GM19452 (cell line): ENCODE results near the gene IPMK.
"Not testable (repeated sequence)": the region's sequence is repeated elsewhere in the genome, so short reads cannot be mapped to it uniquely, and the experiment has no call there.

Source experiments
- ATAC-seq: cut with Tn5 transposase; IDR thresholded peaks from one replicate; pipeline ENCODE4 v1.9.1; 2021; ENCODE audit not compliant: unreplicated experiment

The IPMK gene

GRCh38 chr10:58268454-58268945 lies 806 bp upstream of the IPMK start:
- no peak for ATAC-seq

- peak; percentile 3 for ATAC-seq
These were observed 625 bp downstream of the IPMK start for GRCh38 chr10:58266826-58267712.

- ATAC-seq = peak; percentile 15
These were observed 1.5 kb downstream of the IPMK start for GRCh38 chr10:58266003-58266825.

GRCh38 chr10:58265249-58265648 lies 2.4 kb downstream of the IPMK start:
- no peak for ATAC-seq

GRCh38 chr10:58264780-58265179 lies 2.9 kb downstream of the IPMK start:
- ATAC-seq = no peak

- ATAC-seq = no peak
These were observed 4.9 kb downstream of the IPMK start for GRCh38 chr10:58262766-58263165.

GRCh38 chr10:58260334-58260733 lies 7.4 kb downstream of the IPMK start:
- no peak for ATAC-seq

- ATAC-seq = no peak
These were observed 8.6 kb downstream of the IPMK start for GRCh38 chr10:58258977-58259692.

GRCh38 chr10:58256013-58256780 lies 11.5 kb downstream of the IPMK start:
- ATAC-seq = not testable (repeated sequence)

- no peak for ATAC-seq
These were observed 13.1 kb downstream of the IPMK start for GRCh38 chr10:58254644-58255043.

- no peak for ATAC-seq
These were observed 14.5 kb downstream of the IPMK start for GRCh38 chr10:58253184-58253583.

GRCh38 chr10:58244666-58245065 lies 23.0 kb downstream of the IPMK start:
- ATAC-seq = not testable (repeated sequence)

GRCh38 chr10:58244242-58244641 lies 23.5 kb downstream of the IPMK start:
- ATAC-seq = not testable (repeated sequence)

- ATAC-seq = not testable (repeated sequence)
These were observed 23.9 kb downstream of the IPMK start for GRCh38 chr10:58243801-58244200.

GRCh38 chr10:58243269-58243668 lies 24.4 kb downstream of the IPMK start:
- ATAC-seq = no peak

- ATAC-seq = no peak
These were observed 26.3 kb downstream of the IPMK start for GRCh38 chr10:58241346-58241745.

GRCh38 chr10:58240531-58240930 lies 27.2 kb downstream of the IPMK start:
- no peak for ATAC-seq

GRCh38 chr10:58239561-58240169 lies 28.0 kb downstream of the IPMK start:
- ATAC-seq = no peak

GRCh38 chr10:58237014-58237834 lies 30.5 kb downstream of the IPMK start:
- no peak for ATAC-seq
